Upper lobe of left lung (tissue), 6 donors: Measurements from ENCODE around the gene PPAN. TPM values are rescaled to one million over a fixed set of nuclear protein-coding genes. Genes with fewer than 3 reads are reported as not detected.

ENCODE experiments used
- ATAC-seq, 2 donors: fragments of 200-7000 bp; cut with Tn5 transposase; one replicate each; pipeline ENCODE4 v1.9.1; 2022; ENCODE audit warnings: mild to moderate bottlenecking in 2 of 2, moderate library complexity in 2 of 2; ENCODE audit not compliant: low FRiP score in 2 of 2
- DNase-seq, 2 donors: peaks; one replicate each; pipeline ENCODE4 v3.0.0-alpha.2; 2019 to 2020
- H3K27ac ChIP-seq, 4 donors: fragments of 200-600 bp; sonication (generic); one replicate each; pipeline ENCODE4 v1.5.1; 2016 to 2019
- H3K27me3 ChIP-seq, 4 donors: fragments of 200-600 bp; sonication (generic); one replicate each; pipeline ENCODE4 v1.5.1; 2017 to 2019
- H3K36me3 ChIP-seq, 4 donors: fragments of 200-600 bp; sonication (generic); one replicate each; pipeline ENCODE4 v1.5.1; 2016 to 2019
- H3K4me1 ChIP-seq, 4 donors: fragments of 200-600 bp; sonication (generic); one replicate each; pipeline ENCODE4 v1.5.1; 2018 to 2019
- H3K4me3 ChIP-seq, 4 donors: fragments of 200-600 bp; sonication (generic); one replicate each; pipeline ENCODE4 v1.5.1; 2017 to 2019; ENCODE audit warnings: mild to moderate bottlenecking in 2 of 4, moderate library complexity in 1 of 4
- H3K9me3 ChIP-seq, 4 donors: fragments of 200-600 bp; sonication (generic); one replicate each; pipeline ENCODE4 v1.5.1; 2018 to 2019
- EP300 ChIP-seq, 4 donors: sonication (generic); formaldehyde crosslinking; IDR thresholded peaks; one replicate each; pipeline ENCODE4 v1.5.1; 2017; ENCODE audit warnings: antibody characterized with exemption in 4 of 4, control low read depth in 2 of 4
- POLR2A ChIP-seq, 4 donors: fragments of 450-650 bp; IDR thresholded peaks; one replicate each; pipeline ENCODE4 v1.5.1; 2016 to 2017; ENCODE audit warnings: antibody characterized with exemption in 4 of 4, mild to moderate bottlenecking in 2 of 4
- POLR2AphosphoS5 ChIP-seq, 2 donors: sonication (generic); formaldehyde crosslinking; IDR thresholded peaks; one replicate each; pipeline ENCODE4 v1.5.1; 2017; ENCODE audit warnings: antibody characterized with exemption in 2 of 2
- WGBS, 2 donors: methylation state at CpG; one replicate each; pipeline ENCODE4 v1.1.5; 2017 to 2018; 5-methylcytosine and 5-hydroxymethylcytosine counted together
- small RNA-seq, 4 donors: library from RNA; depleted of rRNA; stranded (forward); fragments of <200 nt; gene quantifications; one replicate each; pipeline ENCODE3, GENCODE V24; 2016
- total RNA-seq, 6 donors: library from RNA; depleted of rRNA in 4 of 6; stranded (reverse); fragments of >200 nt in 4 of 6; gene quantifications; one replicate each; pipeline versions ENCODE4 v1.1.0 to v1.2.1, GENCODE V29; 2016 to 2021
- TF ChIP-seq, protein P1 (sequence below), 6 experiments: fragments of 450-650 bp in 4 of 6; fragments of 200-600 bp in 2 of 6; sonication (generic) in 2 of 6; IDR thresholded peaks; one replicate each; pipeline ENCODE4 v1.5.1; 2016 to 2019; ENCODE audit warnings: antibody characterized with exemption in 6 of 6
- donor health status: DM: no; HTN: no; CAD: no; lungs with moderate emphysema.
- donor health status: DM: no; HTN: yes; CAD: no; lungs with severe emphysema.

Gene PPAN
- total RNA-seq, 6 donors from 2014 or later = 18.3 to 46.8 (median 37.8) TPM

- DNase-seq (peak in 1 of 2 donors; percentile 60), ATAC-seq (no peak)
These were observed 52.3 kb downstream of the PPAN start for GRCh38 chr19:10158485-10158884.

GRCh38 chr19:10159610-10160009 lies 53.4 kb downstream of the PPAN start:
- DNase-seq = no peak
- Histone ChIP-seq H3K4me1 (no peaks in the 10 kb centered on the region), H3K36me3 (peaks cover 26 to 98% (median 86%) of the 10 kb centered on the region in 4 donors), H3K9me3 (no peaks in the 10 kb centered on the region), H3K27ac (no peak overlapping the region), H3K4me3 (no peak overlapping the region), H3K27me3 (no peaks in the 10 kb centered on the region)
- TF ChIP-seq, protein P1, sequence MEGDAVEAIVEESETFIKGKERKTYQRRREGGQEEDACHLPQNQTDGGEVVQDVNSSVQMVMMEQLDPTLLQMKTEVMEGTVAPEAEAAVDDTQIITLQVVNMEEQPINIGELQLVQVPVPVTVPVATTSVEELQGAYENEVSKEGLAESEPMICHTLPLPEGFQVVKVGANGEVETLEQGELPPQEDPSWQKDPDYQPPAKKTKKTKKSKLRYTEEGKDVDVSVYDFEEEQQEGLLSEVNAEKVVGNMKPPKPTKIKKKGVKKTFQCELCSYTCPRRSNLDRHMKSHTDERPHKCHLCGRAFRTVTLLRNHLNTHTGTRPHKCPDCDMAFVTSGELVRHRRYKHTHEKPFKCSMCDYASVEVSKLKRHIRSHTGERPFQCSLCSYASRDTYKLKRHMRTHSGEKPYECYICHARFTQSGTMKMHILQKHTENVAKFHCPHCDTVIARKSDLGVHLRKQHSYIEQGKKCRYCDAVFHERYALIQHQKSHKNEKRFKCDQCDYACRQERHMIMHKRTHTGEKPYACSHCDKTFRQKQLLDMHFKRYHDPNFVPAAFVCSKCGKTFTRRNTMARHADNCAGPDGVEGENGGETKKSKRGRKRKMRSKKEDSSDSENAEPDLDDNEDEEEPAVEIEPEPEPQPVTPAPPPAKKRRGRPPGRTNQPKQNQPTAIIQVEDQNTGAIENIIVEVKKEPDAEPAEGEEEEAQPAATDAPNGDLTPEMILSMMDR (IDR thresholded peaks at IDR 0.05) = no peak
- TF ChIP-seq EP300 (IDR thresholded peaks at IDR 0.05) (no peak), POLR2A (IDR thresholded peaks at IDR 0.05) (no peak), POLR2AphosphoS5 (IDR thresholded peaks at IDR 0.05) (no peak)
- WGBS, 2 donors = 95 to 97% methylated on average over 11 to 16 of the region's 16 CpGs
- ATAC-seq = no peak

More at GRCh38 chr19:10158485-10158884, 52.3 kb downstream of the PPAN start:
- H3K4me1 ChIP-seq = no peaks in the 10 kb centered on the region
- no peak overlapping the region for H3K4me3 ChIP-seq
- H3K9me3 ChIP-seq = no peaks in the 10 kb centered on the region
- WGBS, 2 donors = 95 to 96% methylated on average over 10 to 11 of the region's 11 CpGs
- no peaks in the 10 kb centered on the region for H3K27me3 ChIP-seq
- no peak overlapping the region for H3K27ac ChIP-seq
- TF ChIP-seq, protein P1 (IDR thresholded peaks at IDR 0.05) = no peak
- TF ChIP-seq POLR2A (IDR thresholded peaks at IDR 0.05) (no peak), EP300 (IDR thresholded peaks at IDR 0.05) (no peak), POLR2AphosphoS5 (IDR thresholded peaks at IDR 0.05) (no peak)
- peaks cover 33 to 98% (median 90%) of the 10 kb centered on the region in 4 donors for H3K36me3 ChIP-seq

Small RNA genes lying within 50 kb of the gene (small RNA-seq; reads per million reads assigned to genes)
- gene SNORD105 (90.0 to 109 (median 92.2) reads per million in 4 donors), gene SNORD105B (2,636 to 4,204 (median 3,853) reads per million in 4 donors)

Other genes with a start within 250 kb of the PPAN start
- 10 to 100 TPM in 1 of 6 donors, 1 to 10 TPM in 3, under 1 TPM in 1, not detected in 1; 0.98 to 11.3 (median 4.7) TPM for gene OLFM2, start 169.8 kb upstream of the PPAN start, total RNA-seq
- gene COL5A3, start 95.9 kb upstream of the PPAN start, total RNA-seq = 10 to 100 TPM in 3 of 6 donors, 1 to 10 TPM in 3; 1.3 to 31.4 (median 11.2) TPM
- gene RDH8, start 92.9 kb upstream of the PPAN start, total RNA-seq = not detected
- gene SHFL, start 20.0 kb upstream of the PPAN start, total RNA-seq = 10 to 100 TPM; 28.9 to 95.3 (median 39.0) TPM
- gene ANGPTL6, start 3.7 kb upstream of the PPAN start, total RNA-seq = 1 to 10 TPM in 2 of 6 donors, under 1 TPM in 2, not detected in 2; 0.17 to 2.0 (median 1.4) TPM
- 10 to 100 TPM in 5 of 6 donors, 1 to 10 TPM in 1; 5.4 to 36.7 (median 15.3) TPM for gene P2RY11, start 5.3 kb downstream of the PPAN start, total RNA-seq
- gene EIF3G, start 13.5 kb downstream of the PPAN start, total RNA-seq = 100 to 1,000 TPM; 133 to 246 (median 213) TPM
- gene DNMT1, start 88.6 kb downstream of the PPAN start, total RNA-seq = 100 to 1,000 TPM in 1 of 6 donors, 10 to 100 TPM in 5; 54.0 to 166 (median 63.9) TPM
- 10 to 100 TPM in 4 of 6 donors, 1 to 10 TPM in 2; 9.1 to 30.0 (median 16.0) TPM for gene S1PR2, start 125.0 kb downstream of the PPAN start, total RNA-seq
- gene MRPL4, start 145.9 kb downstream of the PPAN start, total RNA-seq = 10 to 100 TPM; 23.0 to 70.8 (median 45.0) TPM
- gene ICAM1, start 164.8 kb downstream of the PPAN start, total RNA-seq = 100 to 1,000 TPM; 190 to 791 (median 356) TPM
- gene ICAM4, start 180.6 kb downstream of the PPAN start, total RNA-seq = 10 to 100 TPM in 5 of 6 donors, 1 to 10 TPM in 1; 6.3 to 24.3 (median 12.0) TPM
- 100 to 1,000 TPM in 1 of 6 donors, 10 to 100 TPM in 5; 19.5 to 102 (median 27.2) TPM for gene ICAM5, start 183.6 kb downstream of the PPAN start, total RNA-seq
- gene ZGLP1, start 203.5 kb downstream of the PPAN start, total RNA-seq = 10 to 100 TPM in 1 of 6 donors, 1 to 10 TPM in 5; 1.8 to 21.6 (median 5.4) TPM
- 10 to 100 TPM; 16.6 to 27.5 (median 26.0) TPM for gene FDX2, start 209.7 kb downstream of the PPAN start, total RNA-seq
- gene RAVER1, start 227.2 kb downstream of the PPAN start, total RNA-seq = 10 to 100 TPM; 17.8 to 49.9 (median 37.2) TPM
- gene ICAM3, start 233.3 kb downstream of the PPAN start, total RNA-seq = 10 to 100 TPM; 12.7 to 53.9 (median 20.5) TPM